HPDE6-E6E7 (cell line): Measurements from ENCODE around the gene MTPN.

Experiments
- DNase-seq: peaks from one replicate; pipeline ENCODE4 v3.0.0; 2011; ENCODE audit warnings: missing footprints; ENCODE audit errors: extremely low spot score

MTPN gene

GRCh38 chr7:135981958-135982646, 4.9 kb upstream of the MTPN start:
- DNase-seq: no peak

- DNase-seq: no peak
These were observed 3.6 kb upstream of the MTPN start for GRCh38 chr7:135980665-135981180.

- no peak for DNase-seq
These were observed 2.9 kb upstream of the MTPN start for GRCh38 chr7:135980012-135980551.

- no peak for DNase-seq
These were observed 2.4 kb upstream of the MTPN start for GRCh38 chr7:135979471-135980011.

- no peak for DNase-seq
These were observed 1.5 kb upstream of the MTPN start for GRCh38 chr7:135978624-135979023.

- no peak for DNase-seq
These were observed 545 bp upstream of the MTPN start for GRCh38 chr7:135977742-135978066.

- DNase-seq: peak; percentile 23
These were observed 700 bp downstream of the MTPN start for GRCh38 chr7:135976312-135977006.

- DNase-seq: no peak
These were observed 2.0 kb downstream of the MTPN start for GRCh38 chr7:135975166-135975565.

GRCh38 chr7:135974667-135975066, 2.5 kb downstream of the MTPN start:
- DNase-seq: no peak

GRCh38 chr7:135971366-135971725, 5.8 kb downstream of the MTPN start:
- DNase-seq: no peak

- DNase-seq: no peak
These were observed 6.3 kb downstream of the MTPN start for GRCh38 chr7:135970682-135971365.

- DNase-seq: no peak
These were observed 7.1 kb downstream of the MTPN start for GRCh38 chr7:135970045-135970444.

GRCh38 chr7:135966341-135967043, 10.7 kb downstream of the MTPN start:
- no peak for DNase-seq

- no peak for DNase-seq
These were observed 11.6 kb downstream of the MTPN start for GRCh38 chr7:135965602-135966001.

- DNase-seq: no peak
These were observed 12.4 kb downstream of the MTPN start for GRCh38 chr7:135964791-135965190.

GRCh38 chr7:135964274-135964673, 12.9 kb downstream of the MTPN start:
- DNase-seq: no peak

- DNase-seq: no peak
These were observed 14.4 kb downstream of the MTPN start for GRCh38 chr7:135962802-135963201.

GRCh38 chr7:135960709-135961451, 16.3 kb downstream of the MTPN start:
- DNase-seq: no peak

GRCh38 chr7:135959646-135960363, 17.4 kb downstream of the MTPN start:
- no peak for DNase-seq

- DNase-seq: no peak
These were observed 19.0 kb downstream of the MTPN start for GRCh38 chr7:135958173-135958572.
